ENCODE measurements around the gene WDR5. TPM values are rescaled to one million over a fixed set of nuclear protein-coding genes. Genes with fewer than 3 reads are reported as not detected.

WDR5 gene
- total and polyA plus RNA-seq, 2 of the 13 experiments (the other 11 are each of a cell fraction or from before 2014, with no cell fraction given) = 34.3 TPM

DNA sequence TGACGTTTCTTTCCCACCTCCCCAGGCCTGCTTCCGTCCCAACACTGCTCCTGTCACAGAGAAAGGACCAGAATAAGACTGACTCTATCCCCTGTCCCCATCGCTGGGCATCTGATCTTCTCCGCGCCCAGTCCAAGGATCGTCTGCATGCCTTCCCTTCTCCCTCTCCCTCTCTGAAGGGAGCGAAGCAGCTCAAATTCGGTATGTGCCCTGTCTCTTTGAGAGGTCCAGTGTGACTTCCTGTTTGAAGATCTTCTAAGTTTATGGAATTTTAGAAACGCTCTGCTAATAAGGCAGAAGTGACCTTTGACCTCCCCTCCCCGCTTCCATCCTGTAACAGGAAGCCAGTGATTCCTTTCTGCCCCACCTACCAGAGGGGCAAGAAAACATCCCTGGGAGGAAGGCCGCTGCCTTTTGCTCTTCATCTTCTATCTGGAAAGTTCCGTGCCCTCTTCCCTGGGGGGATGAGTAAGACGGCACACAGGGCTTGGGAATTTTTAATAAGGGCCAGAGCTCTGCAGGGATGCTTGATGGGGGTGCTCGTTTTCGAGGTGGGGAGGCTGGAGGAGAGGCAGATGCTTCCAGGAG lies 69.2 kb downstream of the WDR5 start (continued):
- TF ChIP-seq GABPB1 (CRISPR knock-in tag; IDR thresholded peaks at IDR 0.05) (peak; percentile 39; the same call in 1 of the 2 replicates), KDM2A (CRISPR knock-in tag; IDR thresholded peaks at IDR 0.05; ENCODE audit: borderline replicate concordance, low read depth) (no peak), AGO2 (optimal IDR thresholded peaks at IDR 0.05; ENCODE audit: low read depth, low read length) (no peak), LCORL (IDR thresholded peaks at IDR 0.05) (no peak), LCORL (CRISPR knock-in tag; IDR thresholded peaks at IDR 0.05) (peak; percentile 64; the same call in 1 of the 2 replicates), DMAP1 (CRISPR knock-in tag; IDR thresholded peaks at IDR 0.05) (no peak), SALL1 (CRISPR knock-in tag; IDR thresholded peaks at IDR 0.05) (peak; percentile 42; the same call in 1 of the 2 replicates), HDAC2 (CRISPR knock-in tag; IDR thresholded peaks at IDR 0.05) (peak; percentile 61), GATAD1 (CRISPR knock-in tag; IDR thresholded peaks at IDR 0.05) (0 out of 2 replicates have a peak, but pooled peaks have one; percentile 26), MED1 (CRISPR knock-in tag; IDR thresholded peaks at IDR 0.05) (peak; percentile 79)
- TF ChIP-seq, protein P1, sequence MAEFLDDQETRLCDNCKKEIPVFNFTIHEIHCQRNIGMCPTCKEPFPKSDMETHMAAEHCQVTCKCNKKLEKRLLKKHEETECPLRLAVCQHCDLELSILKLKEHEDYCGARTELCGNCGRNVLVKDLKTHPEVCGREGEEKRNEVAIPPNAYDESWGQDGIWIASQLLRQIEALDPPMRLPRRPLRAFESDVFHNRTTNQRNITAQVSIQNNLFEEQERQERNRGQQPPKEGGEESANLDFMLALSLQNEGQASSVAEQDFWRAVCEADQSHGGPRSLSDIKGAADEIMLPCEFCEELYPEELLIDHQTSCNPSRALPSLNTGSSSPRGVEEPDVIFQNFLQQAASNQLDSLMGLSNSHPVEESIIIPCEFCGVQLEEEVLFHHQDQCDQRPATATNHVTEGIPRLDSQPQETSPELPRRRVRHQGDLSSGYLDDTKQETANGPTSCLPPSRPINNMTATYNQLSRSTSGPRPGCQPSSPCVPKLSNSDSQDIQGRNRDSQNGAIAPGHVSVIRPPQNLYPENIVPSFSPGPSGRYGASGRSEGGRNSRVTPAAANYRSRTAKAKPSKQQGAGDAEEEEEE (CRISPR knock-in tag; IDR thresholded peaks at IDR 0.05; ENCODE audit: borderline replicate concordance) = no peak
- TF ChIP-seq, protein P2, sequence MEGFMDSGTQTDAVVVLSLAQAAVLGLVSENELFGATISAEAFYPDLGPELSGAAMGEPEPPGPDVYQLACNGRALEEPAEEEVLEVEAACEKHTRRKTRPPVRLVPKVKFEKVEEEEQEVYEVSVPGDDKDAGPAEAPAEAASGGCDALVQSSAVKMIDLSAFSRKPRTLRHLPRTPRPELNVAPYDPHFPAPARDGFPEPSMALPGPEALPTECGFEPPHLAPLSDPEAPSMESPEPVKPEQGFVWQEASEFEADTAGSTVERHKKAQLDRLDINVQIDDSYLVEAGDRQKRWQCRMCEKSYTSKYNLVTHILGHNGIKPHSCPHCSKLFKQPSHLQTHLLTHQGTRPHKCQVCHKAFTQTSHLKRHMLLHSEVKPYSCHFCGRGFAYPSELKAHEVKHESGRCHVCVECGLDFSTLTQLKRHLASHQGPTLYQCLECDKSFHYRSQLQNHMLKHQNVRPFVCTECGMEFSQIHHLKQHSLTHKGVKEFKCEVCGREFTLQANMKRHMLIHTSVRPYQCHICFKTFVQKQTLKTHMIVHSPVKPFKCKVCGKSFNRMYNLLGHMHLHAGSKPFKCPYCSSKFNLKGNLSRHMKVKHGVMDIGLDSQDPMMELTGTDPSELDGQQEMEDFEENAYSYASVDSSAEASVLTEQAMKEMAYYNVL (CRISPR knock-in tag; IDR thresholded peaks at IDR 0.05; ENCODE audit: borderline replicate concordance) = no peak
- TF ChIP-seq, protein P3, sequence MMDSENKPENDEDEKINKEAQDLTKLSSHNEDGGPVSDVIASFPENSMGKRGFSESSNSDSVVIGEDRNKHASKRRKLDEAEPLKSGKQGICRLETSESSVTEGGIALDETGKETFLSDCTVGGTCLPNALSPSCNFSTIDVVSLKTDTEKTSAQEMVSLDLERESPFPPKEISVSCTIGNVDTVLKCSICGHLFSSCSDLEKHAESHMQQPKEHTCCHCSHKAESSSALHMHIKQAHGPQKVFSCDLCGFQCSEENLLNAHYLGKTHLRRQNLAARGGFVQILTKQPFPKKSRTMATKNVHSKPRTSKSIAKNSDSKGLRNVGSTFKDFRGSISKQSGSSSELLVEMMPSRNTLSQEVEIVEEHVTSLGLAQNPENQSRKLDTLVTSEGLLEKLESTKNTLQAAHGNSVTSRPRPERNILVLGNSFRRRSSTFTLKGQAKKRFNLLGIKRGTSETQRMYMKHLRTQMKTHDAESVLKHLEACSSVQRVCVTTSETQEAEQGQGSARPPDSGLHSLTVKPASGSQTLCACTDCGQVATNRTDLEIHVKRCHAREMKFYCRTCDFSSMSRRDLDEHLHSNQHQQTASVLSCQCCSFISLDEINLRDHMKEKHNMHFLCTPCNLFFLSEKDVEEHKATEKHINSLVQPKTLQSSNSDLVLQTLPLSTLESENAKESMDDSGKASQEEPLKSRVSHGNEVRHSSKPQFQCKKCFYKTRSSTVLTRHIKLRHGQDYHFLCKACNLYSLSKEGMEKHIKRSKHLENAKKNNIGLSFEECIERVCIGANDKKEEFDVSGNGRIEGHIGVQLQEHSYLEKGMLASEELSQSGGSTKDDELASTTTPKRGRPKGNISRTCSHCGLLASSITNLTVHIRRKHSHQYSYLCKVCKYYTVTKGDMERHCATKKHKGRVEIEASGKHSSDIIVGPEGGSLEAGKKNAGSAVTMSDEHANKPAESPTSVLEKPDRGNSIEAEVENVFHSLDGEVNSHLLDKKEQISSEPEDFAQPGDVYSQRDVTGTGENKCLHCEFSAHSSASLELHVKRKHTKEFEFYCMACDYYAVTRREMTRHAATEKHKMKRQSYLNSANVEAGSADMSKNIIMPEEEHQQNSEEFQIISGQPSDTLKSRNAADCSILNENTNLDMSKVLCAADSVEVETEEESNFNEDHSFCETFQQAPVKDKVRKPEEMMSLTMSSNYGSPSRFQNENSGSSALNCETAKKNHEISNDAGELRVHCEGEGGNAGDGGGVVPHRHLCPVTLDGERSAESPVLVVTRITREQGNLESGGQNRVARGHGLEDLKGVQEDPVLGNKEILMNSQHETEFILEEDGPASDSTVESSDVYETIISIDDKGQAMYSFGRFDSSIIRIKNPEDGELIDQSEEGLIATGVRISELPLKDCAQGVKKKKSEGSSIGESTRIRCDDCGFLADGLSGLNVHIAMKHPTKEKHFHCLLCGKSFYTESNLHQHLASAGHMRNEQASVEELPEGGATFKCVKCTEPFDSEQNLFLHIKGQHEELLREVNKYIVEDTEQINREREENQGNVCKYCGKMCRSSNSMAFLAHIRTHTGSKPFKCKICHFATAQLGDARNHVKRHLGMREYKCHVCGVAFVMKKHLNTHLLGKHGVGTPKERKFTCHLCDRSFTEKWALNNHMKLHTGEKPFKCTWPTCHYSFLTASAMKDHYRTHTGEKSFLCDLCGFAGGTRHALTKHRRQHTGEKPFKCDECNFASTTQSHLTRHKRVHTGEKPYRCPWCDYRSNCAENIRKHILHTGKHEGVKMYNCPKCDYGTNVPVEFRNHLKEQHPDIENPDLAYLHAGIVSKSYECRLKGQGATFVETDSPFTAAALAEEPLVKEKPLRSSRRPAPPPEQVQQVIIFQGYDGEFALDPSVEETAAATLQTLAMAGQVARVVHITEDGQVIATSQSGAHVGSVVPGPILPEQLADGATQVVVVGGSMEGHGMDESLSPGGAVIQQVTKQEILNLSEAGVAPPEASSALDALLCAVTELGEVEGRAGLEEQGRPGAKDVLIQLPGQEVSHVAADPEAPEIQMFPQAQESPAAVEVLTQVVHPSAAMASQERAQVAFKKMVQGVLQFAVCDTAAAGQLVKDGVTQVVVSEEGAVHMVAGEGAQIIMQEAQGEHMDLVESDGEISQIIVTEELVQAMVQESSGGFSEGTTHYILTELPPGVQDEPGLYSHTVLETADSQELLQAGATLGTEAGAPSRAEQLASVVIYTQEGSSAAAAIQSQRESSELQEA (CRISPR knock-in tag; IDR thresholded peaks at IDR 0.05; ENCODE audit: not compliant biosample characterization) = no peak
